Posterior cingulate gyrus (tissue), 11 donors: ENCODE data around the gene SPRYD3.

Experiments
- DNase-seq, 10 donors: peaks; one replicate each; pipeline versions ENCODE4 v3.0.0 to v3.0.0-alpha.2; 2020 to 2021; ENCODE audit warnings: mixed read lengths in 3 of 10
- intact Hi-C: fragments of 100-400 bp; cut with DNase I; formaldehyde crosslinking; loops from one replicate; pipeline ENCODE4 v1.15.1; 2023

The SPRYD3 gene

GRCh38 chr12:53086361-53086760 is 7.2 kb upstream of the SPRYD3 start:
- DNase-seq, result no peak
- intact Hi-C loops, result no loop called here

GRCh38 chr12:53082637-53083175 is 3.5 kb upstream of the SPRYD3 start:
- no peak for DNase-seq
- intact Hi-C loops, result no loop called here

GRCh38 chr12:53078425-53079225 is 565 bp downstream of the SPRYD3 start:
- peak in 1 of 10 donors; percentile 9 for DNase-seq

GRCh38 chr12:53077030-53077429 is 2.2 kb downstream of the SPRYD3 start:
- intact Hi-C loops, result no loop called here
- peak in 1 of 10 donors; percentile 62 for DNase-seq

More at GRCh38 chr12:53078425-53079225, 565 bp downstream of the SPRYD3 start:
- intact Hi-C loops, result no loop called here

DNA sequence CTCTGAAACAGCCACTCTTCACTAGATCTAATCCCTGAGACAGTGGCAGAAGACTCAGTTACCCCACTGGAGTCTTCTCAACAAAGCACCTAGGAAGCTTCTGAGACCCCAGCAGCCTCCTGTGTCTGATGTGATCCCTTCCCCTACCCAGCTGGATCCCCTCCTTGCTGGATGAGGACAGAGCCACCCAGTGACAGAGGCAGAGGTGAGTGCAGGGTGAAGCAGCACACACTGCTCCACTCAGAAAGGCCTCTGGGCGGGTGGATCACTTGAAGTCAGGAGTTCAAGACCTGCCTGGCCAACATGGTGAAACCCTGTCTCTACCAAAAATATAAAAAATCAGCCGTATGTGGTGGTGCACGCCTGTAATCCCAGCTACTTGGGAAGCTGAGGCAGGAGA is 2.7 kb downstream of the SPRYD3 start:
- intact Hi-C loops, result no loop called here
- no peak for DNase-seq

DNA sequence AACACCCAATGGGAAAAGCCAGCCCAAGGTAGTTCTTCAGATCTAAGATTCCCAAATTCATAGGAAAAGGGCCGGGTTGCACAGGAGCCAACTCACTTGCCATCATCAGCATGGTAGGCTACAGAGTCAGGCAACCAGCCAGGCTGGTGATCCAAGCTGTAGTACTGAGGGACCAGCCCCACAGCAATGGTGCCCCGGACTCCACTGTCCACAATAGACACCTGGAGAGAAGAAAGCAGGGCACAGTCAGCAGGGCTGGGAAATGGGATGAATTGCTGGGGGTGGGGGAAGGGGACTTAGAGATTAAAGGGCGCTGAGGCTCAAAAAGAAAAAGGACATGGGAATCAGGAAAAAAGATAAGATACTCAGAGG is 4.2 kb downstream of the SPRYD3 start:
- intact Hi-C loops, result no loop called here
- peak in 1 of 10 donors; percentile 34 for DNase-seq

DNA sequence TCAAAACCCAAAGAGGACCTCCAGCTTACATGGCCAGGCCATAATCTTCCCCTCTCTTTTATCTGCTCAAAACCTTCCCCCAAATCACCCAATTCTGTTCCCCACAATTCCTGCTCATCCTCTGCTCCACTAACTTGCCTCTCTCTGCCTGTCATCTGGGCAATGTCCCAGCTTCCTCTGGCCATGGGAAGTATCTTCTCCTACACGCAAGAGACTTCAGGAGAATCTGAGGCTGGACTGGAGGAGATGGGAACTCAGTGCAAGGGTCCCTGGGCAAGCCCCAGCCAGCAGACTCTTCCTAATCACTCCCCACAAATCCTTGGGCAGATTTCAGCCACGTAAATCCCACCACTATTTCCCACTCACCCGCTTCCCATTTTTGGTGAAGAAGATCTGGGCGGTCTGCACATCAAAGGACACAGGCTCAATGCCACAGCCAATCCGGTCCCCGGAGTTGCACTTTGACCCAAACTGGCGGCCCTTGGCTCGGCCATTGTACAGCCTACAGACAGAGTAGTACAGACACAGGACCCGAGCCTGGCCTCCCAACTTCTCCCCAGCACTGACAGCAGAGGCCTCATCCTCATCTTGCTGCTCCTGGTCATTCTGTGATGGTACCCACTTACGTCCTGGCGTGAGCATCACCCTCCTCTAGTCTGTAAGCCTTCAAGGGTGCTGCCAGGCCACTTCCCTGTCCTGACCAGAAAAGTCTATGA is 4.7 kb downstream of the SPRYD3 start:
- DNase-seq, result peak in 1 of 10 donors; percentile 53
- intact Hi-C loops, result no loop called here

- intact Hi-C loops, result no loop called here
- DNase-seq, result peak in 1 of 10 donors; percentile 43
Measured at GRCh38 chr12:53073881-53074280, 5.3 kb downstream of the SPRYD3 start.

GRCh38 chr12:53071591-53072551 is 7.3 kb downstream of the SPRYD3 start:
- intact Hi-C loops, result no loop called here
- DNase-seq, result peak in 1 of 10 donors; percentile 74

DNA sequence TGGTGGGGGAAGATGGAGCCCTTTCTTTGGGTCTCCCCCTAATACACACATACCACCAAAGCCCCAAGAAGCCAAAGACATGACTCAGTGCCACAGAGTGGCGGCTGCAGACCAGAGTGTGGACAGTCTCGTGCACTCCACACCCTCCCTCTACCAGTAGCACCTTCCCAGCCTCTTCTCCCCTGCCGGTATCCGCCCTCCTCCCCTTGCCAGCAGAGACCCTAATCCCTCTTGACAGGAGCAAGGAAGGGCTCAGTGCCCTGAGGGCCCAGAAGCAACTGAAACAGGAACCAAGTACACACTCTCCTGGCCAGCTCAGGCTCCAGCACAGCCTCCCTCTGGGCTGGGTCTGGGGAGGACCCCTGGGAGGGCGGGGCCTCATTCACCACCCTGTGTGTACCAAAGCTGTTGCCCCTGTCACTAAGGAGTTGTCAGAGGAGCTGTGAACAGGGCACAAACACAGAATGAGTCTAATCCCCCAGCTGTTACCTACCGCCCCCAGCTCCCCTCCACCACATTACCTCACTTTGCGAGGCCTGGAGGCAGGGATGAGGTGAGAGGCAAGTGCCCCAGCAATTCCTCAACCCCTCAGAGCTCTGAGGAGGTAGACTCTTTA is 8.2 kb downstream of the SPRYD3 start:
- intact Hi-C loops, result no loop called here
- peak in 1 of 10 donors; percentile 53 for DNase-seq

- peak in 2 of 10 donors; percentile 33 to 55 for DNase-seq
- intact Hi-C loops, result loop anchor here (5.0 kb wide), 2 partner anchors 112 to 127 kb away; partner anchors contain the start of genes CSAD and ZNF740
Measured at GRCh38 chr12:53069621-53070410, 9.4 kb downstream of the SPRYD3 start.

DNA sequence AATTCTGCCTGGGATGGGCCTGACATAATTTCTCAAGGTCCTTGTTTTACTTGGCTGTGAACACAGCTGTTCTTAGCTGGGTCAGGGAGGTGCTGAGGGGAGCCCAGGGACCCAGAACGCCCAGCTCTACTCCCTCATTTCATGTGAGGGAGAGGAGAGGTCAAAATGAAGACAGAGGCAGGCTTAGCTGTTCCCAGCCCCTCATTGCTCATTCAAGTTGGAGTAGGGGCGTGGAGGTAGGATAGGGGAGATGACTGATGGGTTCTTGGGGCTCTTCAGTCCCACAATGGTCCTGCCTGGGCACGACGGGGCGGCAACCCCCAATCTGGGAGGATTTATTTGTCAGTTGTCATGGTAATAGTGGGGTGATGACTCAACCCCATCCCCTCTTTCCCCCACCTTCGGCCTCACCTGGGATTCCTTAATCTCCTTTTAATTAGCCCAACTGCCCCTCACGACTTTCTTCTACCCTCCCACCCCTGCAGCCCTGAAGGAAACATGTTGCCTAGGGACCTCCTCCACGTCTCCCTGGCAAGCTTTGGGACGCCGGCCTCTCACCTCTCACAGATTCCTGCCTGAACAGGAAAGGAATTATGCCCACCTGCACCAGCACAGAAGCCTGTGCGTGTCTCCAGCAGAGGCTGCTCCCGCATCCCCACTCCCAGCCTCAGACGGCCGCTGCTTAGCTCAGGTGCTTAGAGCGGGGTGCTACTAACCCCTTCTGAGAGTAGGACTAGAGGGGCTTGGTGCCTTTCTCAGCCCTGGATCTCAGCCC is 10.2 kb downstream of the SPRYD3 start:
- intact Hi-C loops, result loop anchor here (5.0 kb wide), 2 partner anchors 113 to 128 kb away; partner anchors contain the start of genes CSAD and ZNF740
- DNase-seq, result peak in 3 of 10 donors; percentile 47 to 62 (median 50)

DNA sequence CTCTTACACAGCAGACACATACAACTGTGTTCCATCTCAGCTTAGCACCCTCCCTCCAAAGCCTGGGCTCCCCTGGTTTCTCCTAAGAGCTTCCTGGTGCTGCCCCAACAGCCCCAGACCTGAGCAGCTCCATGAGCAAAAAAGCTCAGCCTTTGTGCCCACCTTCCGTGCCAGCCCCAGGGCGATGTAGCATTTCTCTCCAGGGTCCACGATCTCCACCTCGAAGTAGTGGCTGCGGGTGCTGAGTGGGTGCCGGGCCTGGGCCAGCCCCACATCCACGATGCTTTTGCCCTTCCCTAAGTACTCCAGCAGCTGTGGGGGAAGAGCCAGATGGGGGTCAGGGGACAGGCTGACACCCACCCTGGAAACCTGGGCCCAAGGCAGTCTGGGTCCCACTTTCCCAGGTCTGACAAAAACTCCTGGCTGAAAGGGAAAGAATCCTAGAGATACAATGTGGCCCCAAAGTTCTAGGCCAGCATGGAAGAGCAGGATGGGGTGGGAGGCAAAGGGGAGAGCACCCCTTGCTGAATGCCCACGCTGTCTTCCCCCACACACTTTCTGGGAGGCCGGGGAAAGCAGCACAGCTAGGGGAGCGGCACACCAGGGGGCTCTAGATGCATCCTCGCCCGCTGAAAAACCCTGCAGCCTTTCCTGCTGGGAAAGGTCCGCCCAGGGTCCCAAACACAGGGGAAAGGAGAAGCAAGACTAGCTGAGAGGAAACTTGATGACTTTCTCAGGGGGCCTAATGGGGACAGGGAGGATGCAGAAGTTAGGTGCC is 11.0 kb downstream of the SPRYD3 start:
- peak in 3 of 10 donors; percentile 46 to 63 (median 55) for DNase-seq
- intact Hi-C loops, result loop anchor here (5.0 kb wide), 2 partner anchors 114 to 129 kb away; partner anchors contain the start of genes CSAD and ZNF740

DNA sequence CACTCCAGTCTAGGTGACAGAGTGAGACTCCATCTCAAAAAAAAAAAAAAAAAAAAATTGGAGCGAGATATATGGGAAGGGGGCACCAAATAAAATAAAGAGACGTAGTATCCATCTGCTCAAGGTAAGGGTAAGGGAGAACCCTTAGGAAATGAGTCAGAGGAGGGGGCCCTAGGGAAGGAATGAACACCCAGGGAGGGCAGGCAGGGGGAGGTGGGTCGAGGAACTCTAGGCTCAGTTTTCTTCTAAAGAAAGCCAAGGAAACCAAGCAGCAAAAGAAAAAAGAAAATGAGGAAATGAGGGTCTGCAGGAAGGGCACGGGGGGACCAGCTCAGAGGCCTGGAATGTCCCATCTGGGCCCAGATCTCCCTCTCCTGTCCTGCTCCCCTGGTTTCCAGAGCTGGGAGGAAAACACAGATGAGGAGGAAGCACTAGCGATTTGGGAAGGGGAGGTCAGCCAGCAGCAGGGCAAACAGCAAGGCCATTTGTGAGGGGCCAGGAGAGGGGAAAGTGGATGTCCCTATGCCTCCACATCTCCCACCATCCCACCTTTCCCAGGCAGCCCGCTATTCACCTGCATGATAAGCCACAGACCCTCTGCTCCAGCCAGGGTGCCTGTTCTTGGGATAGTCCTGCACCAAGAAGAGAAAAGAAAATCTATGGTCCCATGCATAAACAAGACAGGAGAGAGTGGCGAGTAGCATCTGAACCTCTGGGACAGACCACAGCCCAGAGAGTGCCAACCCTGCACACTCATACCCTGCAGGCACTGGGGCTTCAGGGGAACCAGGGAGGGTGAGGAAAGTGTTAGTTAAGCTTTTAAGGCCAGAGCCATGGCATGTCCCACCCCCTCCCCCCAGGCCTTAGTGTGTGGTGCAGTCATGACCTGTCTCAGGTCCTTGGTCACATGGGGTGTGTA is 11.9 kb downstream of the SPRYD3 start:
- intact Hi-C loops, result loop anchor here (5.0 kb wide), 2 partner anchors 115 to 130 kb away; partner anchors contain the start of genes CSAD and ZNF740

GRCh38 chr12:53065975-53066931 is 12.9 kb downstream of the SPRYD3 start:
- intact Hi-C loops, result loop anchor here (1.0 to 5.0 kb wide), 3 partner anchors 33 to 131 kb away; partner anchors contain the start of genes CSAD and ZNF740
- DNase-seq, result peak in 9 of 10 donors; percentile 65 to 96 (median 81)

More for the DNA sequence above, 11.9 kb downstream of the SPRYD3 start:
- DNase-seq, result peak in 2 of 10 donors; percentile 4 to 70
